ENCODE results near the gene PTGER1.

The PTGER1 gene

GRCh38 chr19:14442891-14443631 is 32.1 kb downstream of the PTGER1 start:
- H3K9ac ChIP-seq (ENCODE audit: low read length), result no peak overlapping the region
- H3K4me1 ChIP-seq (ENCODE audit: control insufficient read depth, insufficient read depth, low read length), result peaks cover 8% of the 10 kb centered on the region
- no peaks in the 10 kb centered on the region for H3K9me3 ChIP-seq (ENCODE audit: control insufficient read depth, low read length)
- H3K4me3 ChIP-seq (ENCODE audit: low read length), result no peak overlapping the region
- peaks cover 25% of the 10 kb centered on the region for H3K36me3 ChIP-seq (ENCODE audit: control insufficient read depth, insufficient read depth, low read length)
- no peaks in the 10 kb centered on the region for H3K27me3 ChIP-seq (ENCODE audit: control insufficient read depth, insufficient read depth, low read length)

- H3K9ac ChIP-seq (ENCODE audit: low read length), result no peak overlapping the region
- peaks cover 8% of the 10 kb centered on the region for H3K4me1 ChIP-seq (ENCODE audit: control insufficient read depth, insufficient read depth, low read length)
- H3K4me3 ChIP-seq (ENCODE audit: low read length), result no peak overlapping the region
- no peaks in the 10 kb centered on the region for H3K9me3 ChIP-seq (ENCODE audit: control insufficient read depth, low read length)
- peaks cover 20% of the 10 kb centered on the region for H3K36me3 ChIP-seq (ENCODE audit: control insufficient read depth, insufficient read depth, low read length)
- no peaks in the 10 kb centered on the region for H3K27me3 ChIP-seq (ENCODE audit: control insufficient read depth, insufficient read depth, low read length)
Observed at GRCh38 chr19:14441041-14441938, 33.9 kb downstream of the PTGER1 start.

GRCh38 chr19:14440049-14440448 is 35.1 kb downstream of the PTGER1 start:
- peaks cover 16% of the 10 kb centered on the region for H3K36me3 ChIP-seq (ENCODE audit: control insufficient read depth, insufficient read depth, low read length)
- H3K4me3 ChIP-seq (ENCODE audit: low read length), result no peak overlapping the region
- H3K9me3 ChIP-seq (ENCODE audit: control insufficient read depth, low read length), result no peaks in the 10 kb centered on the region
- H3K9ac ChIP-seq (ENCODE audit: low read length), result peak overlapping the region; percentile 50
- no peaks in the 10 kb centered on the region for H3K27me3 ChIP-seq (ENCODE audit: control insufficient read depth, insufficient read depth, low read length)
- H3K4me1 ChIP-seq (ENCODE audit: control insufficient read depth, insufficient read depth, low read length), result peaks cover 15% of the 10 kb centered on the region

GRCh38 chr19:14439014-14439413 is 36.1 kb downstream of the PTGER1 start:
- H3K9me3 ChIP-seq (ENCODE audit: control insufficient read depth, low read length), result no peaks in the 10 kb centered on the region
- peaks cover 25% of the 10 kb centered on the region for H3K4me1 ChIP-seq (ENCODE audit: control insufficient read depth, insufficient read depth, low read length)
- no peak overlapping the region for H3K9ac ChIP-seq (ENCODE audit: low read length)
- no peak overlapping the region for H3K4me3 ChIP-seq (ENCODE audit: low read length)
- peaks cover 8% of the 10 kb centered on the region for H3K36me3 ChIP-seq (ENCODE audit: control insufficient read depth, insufficient read depth, low read length)
- no peaks in the 10 kb centered on the region for H3K27me3 ChIP-seq (ENCODE audit: control insufficient read depth, insufficient read depth, low read length)

DNA sequence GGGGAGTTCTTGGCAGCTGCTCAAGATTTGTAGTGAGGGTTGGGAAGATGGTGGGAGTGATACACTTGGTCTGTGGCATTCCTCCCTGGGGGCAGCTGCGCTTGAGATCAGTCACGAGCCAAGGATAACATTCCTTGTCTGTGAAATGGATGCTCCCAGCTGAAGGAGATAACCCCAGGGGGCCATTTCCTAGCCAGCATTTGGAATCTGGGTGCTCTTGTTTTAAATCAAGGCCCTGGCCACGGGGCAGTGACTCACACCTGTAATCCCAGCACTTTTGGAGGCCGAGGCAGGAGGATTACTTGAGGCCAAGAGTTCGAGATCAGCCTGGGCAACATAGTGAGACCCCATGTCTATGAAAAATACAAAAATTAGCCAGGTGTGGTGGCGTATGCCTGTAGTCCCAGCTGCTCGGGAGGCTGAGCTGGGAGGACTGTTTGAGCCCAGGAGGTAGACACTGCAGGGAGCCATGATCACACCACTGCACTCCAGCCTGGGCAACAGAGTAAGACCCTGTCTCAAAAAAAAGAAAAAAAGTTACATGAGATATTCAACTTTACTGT is 37.5 kb downstream of the PTGER1 start:
- Histone ChIP-seq H3K9me3 (ENCODE audit: control insufficient read depth, low read length) (no peaks in the 10 kb centered on the region), H3K27me3 (ENCODE audit: control insufficient read depth, insufficient read depth, low read length) (no peaks in the 10 kb centered on the region), H3K9ac (ENCODE audit: low read length) (no peak overlapping the region), H3K36me3 (ENCODE audit: control insufficient read depth, insufficient read depth, low read length) (no peaks in the 10 kb centered on the region), H3K4me1 (ENCODE audit: control insufficient read depth, insufficient read depth, low read length) (peaks cover 30% of the 10 kb centered on the region), H3K4me3 (ENCODE audit: low read length) (no peak overlapping the region)

GRCh38 chr19:14435320-14436050 is 39.7 kb downstream of the PTGER1 start:
- Histone ChIP-seq H3K4me1 (ENCODE audit: control insufficient read depth, insufficient read depth, low read length) (peaks cover 29% of the 10 kb centered on the region), H3K36me3 (ENCODE audit: control insufficient read depth, insufficient read depth, low read length) (no peaks in the 10 kb centered on the region), H3K4me3 (ENCODE audit: low read length) (peak overlapping the region; percentile 40), H3K9me3 (ENCODE audit: control insufficient read depth, low read length) (no peaks in the 10 kb centered on the region), H3K9ac (ENCODE audit: low read length) (peak overlapping the region; percentile 80), H3K27me3 (ENCODE audit: control insufficient read depth, insufficient read depth, low read length) (no peaks in the 10 kb centered on the region)

DNA sequence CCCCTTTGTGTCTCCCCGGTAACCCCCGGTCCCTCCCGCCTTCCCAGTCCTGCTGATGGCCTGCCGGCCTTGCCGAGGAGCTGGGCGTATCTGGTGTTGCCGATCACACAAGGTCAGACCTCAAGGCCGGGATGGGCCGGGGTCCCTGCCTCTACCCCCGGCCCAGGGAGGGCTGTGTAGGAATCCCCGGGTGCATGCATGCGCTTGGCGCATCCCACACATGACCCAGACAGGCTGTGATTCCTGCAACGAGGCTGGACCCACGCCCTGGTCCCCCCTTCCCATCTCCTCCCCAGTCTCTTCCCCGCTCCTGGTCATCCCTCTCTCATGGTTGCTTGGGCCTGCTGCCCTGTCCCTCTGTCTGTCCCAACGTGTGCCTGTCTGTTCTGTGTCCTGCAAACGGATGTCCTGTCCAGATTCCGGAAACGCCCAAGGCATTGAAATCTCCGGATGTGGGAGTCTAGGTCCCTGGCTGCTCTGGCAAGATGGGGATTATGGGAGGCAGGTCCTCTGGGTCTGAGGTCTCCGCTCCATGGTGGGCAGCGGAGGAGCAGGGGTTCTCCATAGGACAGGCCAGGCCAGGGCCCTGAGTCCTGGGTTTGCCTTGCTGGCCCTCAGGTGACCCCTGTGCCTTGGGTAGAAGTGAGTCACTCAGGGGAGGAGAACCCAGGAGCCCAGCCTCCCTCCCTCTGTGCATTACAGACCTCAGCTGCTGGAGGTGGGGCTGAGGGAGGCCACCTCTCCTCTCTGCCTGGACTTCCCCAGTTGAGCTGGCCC is 40.4 kb downstream of the PTGER1 start:
- Histone ChIP-seq H3K4me1 (ENCODE audit: control insufficient read depth, insufficient read depth, low read length) (peaks cover 22% of the 10 kb centered on the region), H3K4me3 (ENCODE audit: low read length) (peak overlapping the region; percentile 40)

GRCh38 chr19:14433554-14434501 is 41.3 kb downstream of the PTGER1 start:
- Histone ChIP-seq H3K36me3 (ENCODE audit: control insufficient read depth, insufficient read depth, low read length) (no peaks in the 10 kb centered on the region), H3K9ac (ENCODE audit: low read length) (peak overlapping the region; percentile 80), H3K27me3 (ENCODE audit: control insufficient read depth, insufficient read depth, low read length) (no peaks in the 10 kb centered on the region), H3K4me3 (ENCODE audit: low read length) (peak overlapping the region; percentile 40), H3K9me3 (ENCODE audit: control insufficient read depth, low read length) (no peaks in the 10 kb centered on the region), H3K4me1 (ENCODE audit: control insufficient read depth, insufficient read depth, low read length) (peaks cover 25% of the 10 kb centered on the region)

More for the DNA sequence above, 40.4 kb downstream of the PTGER1 start:
- no peaks in the 10 kb centered on the region for H3K9me3 ChIP-seq (ENCODE audit: control insufficient read depth, low read length)
- peak overlapping the region; percentile 80 for H3K9ac ChIP-seq (ENCODE audit: low read length)
- H3K27me3 ChIP-seq (ENCODE audit: control insufficient read depth, insufficient read depth, low read length), result no peaks in the 10 kb centered on the region
- H3K36me3 ChIP-seq (ENCODE audit: control insufficient read depth, insufficient read depth, low read length), result no peaks in the 10 kb centered on the region

GRCh38 chr19:14432791-14433553 is 42.2 kb downstream of the PTGER1 start, which contains the start of gene PKN1:
PKN1 (plus strand) TSS chr19:14433306; CDS start chr19:14433522, 216 bp downstream.
- Histone ChIP-seq H3K4me3 (ENCODE audit: low read length) (peak within 1 kb of the TSS; percentile 40), H3K9ac (ENCODE audit: low read length) (peak within 1 kb of the TSS; percentile 80), H3K9me3 (ENCODE audit: control insufficient read depth, low read length) (no peaks in the 10 kb centered on the region), H3K36me3 (ENCODE audit: control insufficient read depth, insufficient read depth, low read length) (no peaks in the 10 kb centered on the region), H3K27me3 (ENCODE audit: control insufficient read depth, insufficient read depth, low read length) (no peaks in the 10 kb centered on the region), H3K4me1 (ENCODE audit: control insufficient read depth, insufficient read depth, low read length) (peaks cover 27% of the 10 kb centered on the region)

- Histone ChIP-seq H3K4me1 (ENCODE audit: control insufficient read depth, insufficient read depth, low read length) (peaks cover 27% of the 10 kb centered on the region), H3K9me3 (ENCODE audit: control insufficient read depth, low read length) (no peaks in the 10 kb centered on the region), H3K9ac (ENCODE audit: low read length) (no peak overlapping the region), H3K36me3 (ENCODE audit: control insufficient read depth, insufficient read depth, low read length) (no peaks in the 10 kb centered on the region), H3K27me3 (ENCODE audit: control insufficient read depth, insufficient read depth, low read length) (no peaks in the 10 kb centered on the region), H3K4me3 (ENCODE audit: low read length) (no peak overlapping the region)
Observed at GRCh38 chr19:14430712-14431111, 44.4 kb downstream of the PTGER1 start.
